HepG2 (cell line): ENCODE results near the gene KCTD13. TPM values are rescaled to one million over a fixed set of nuclear protein-coding genes. Genes with fewer than 3 reads are reported as not detected.

ENCODE experiments used
- ATAC-seq: fragments of 200-7000 bp; cut with Tn5 transposase; 3 replicates; pipeline ENCODE4 v1.9.1; 2020; ENCODE audit warnings: mild to moderate bottlenecking, moderate library complexity
- BruUV-seq: library from RNA; stranded (reverse); fragments of 400-500 nt; replicated peaks from 2 replicates; lab custom pipeline; 2021; lab: Mats Ljungman, UMichigan
- CTCF ChIA-PET: fragments of 300-600 bp; formaldehyde crosslinking; extraction: SDS; loops from one replicate; lab custom pipeline; 2021; ENCODE audit warnings: low total read pairs, inconsistent platforms, low intra/inter-chr PET ratio; lab: Yijun Ruan, JAX
- POLR2A ChIA-PET: fragments of 350-600 bp; sonication (Branson Sonifier 250); formaldehyde crosslinking; loops from one replicate; lab custom pipeline; 2020; ENCODE audit warnings: antibody characterized with exemption, inconsistent platforms; lab: Yijun Ruan, JAX
- DNase-seq: peaks from one replicate; pipeline ENCODE4 v3.0.0-alpha.2; 2015; ENCODE audit warnings: low spot score
- FAIRE-seq: peaks from 3 replicates; lab custom pipeline; 2011; peaks lifted over from hg19 to GRCh38; lab: Jason Lieb, UNC
- H2AFZ ChIP-seq: one replicate; pipeline ENCODE4 v1.6.1; 2011; ENCODE audit warnings: low read length, inconsistent platforms
- H3K27ac ChIP-seq: fragments of 300-600 bp; 3 replicates; pipeline ENCODE4 v1.8.0; 2011; ENCODE audit warnings: mixed run types, mild to moderate bottlenecking, mixed read lengths, low read length, inconsistent platforms; ENCODE audit not compliant: insufficient read depth; ENCODE audit errors: extremely low read length
- H3K27me3 ChIP-seq, 2 experiments: fragments of 200-600 bp in 1 of 2; 2 replicates in 1 of 2; 3 replicates in 1 of 2; pipeline versions ENCODE4 v1.6.0 to v1.8.0; 2011; ENCODE audit warnings: low read length in 2 of 2, mild to moderate bottlenecking in 2 of 2, moderate library complexity in 2 of 2, inconsistent platforms in 1 of 2; ENCODE audit not compliant: insufficient read depth in 2 of 2, control insufficient read depth in 1 of 2
- H3K36me3 ChIP-seq, 2 experiments: fragments of 200-600 bp in 1 of 2; replicated peaks in 1 of 2; 2 replicates in 1 of 2; 3 replicates in 1 of 2; pipeline versions ENCODE4 v1.5.1 to v1.8.0; 2011; ENCODE audit warnings: low read length in 2 of 2, inconsistent platforms in 1 of 2; ENCODE audit not compliant: insufficient read depth in 2 of 2, control insufficient read depth in 1 of 2
- H3K4me1 ChIP-seq: 2 replicates; pipeline ENCODE4 v1.5.1; 2012; ENCODE audit warnings: low read length, inconsistent platforms; ENCODE audit not compliant: insufficient read depth
- H3K4me2 ChIP-seq: 2 replicates; pipeline ENCODE4 v1.6.0; 2011; ENCODE audit warnings: low read depth, low read length, inconsistent platforms
- H3K4me3 ChIP-seq, 3 experiments: fragments of 200-600 bp in 1 of 3; sonication (generic), shearing (Covaris generic) in 1 of 3; replicated peaks in 1 of 3; 2 replicates each; pipeline ENCODE4 v1.5.1; 2011 to 2016; ENCODE audit warnings: low read length in 3 of 3, inconsistent platforms in 2 of 3, low read depth in 2 of 3, mild to moderate bottlenecking in 2 of 3, control low read depth in 1 of 3, mixed read lengths in 1 of 3; ENCODE audit not compliant: insufficient read depth in 1 of 3
- H3K79me2 ChIP-seq: one replicate; pipeline ENCODE4 v1.6.1; 2011; ENCODE audit warnings: low read length, inconsistent platforms; ENCODE audit not compliant: insufficient read depth
- H3K9ac ChIP-seq: 2 replicates; pipeline ENCODE4 v1.6.0; 2011; ENCODE audit warnings: mild to moderate bottlenecking, low read depth, low read length, inconsistent platforms; ENCODE audit not compliant: insufficient read depth
- H3K9me3 ChIP-seq: 2 replicates; pipeline ENCODE4 v1.5.1; 2012; ENCODE audit warnings: mild to moderate bottlenecking, low read length
- H4K20me1 ChIP-seq: 2 replicates; pipeline ENCODE4 v1.6.0; 2011; ENCODE audit warnings: inconsistent platforms, mild to moderate bottlenecking, low read length, moderate library complexity; ENCODE audit not compliant: insufficient read depth
- ASH2L ChIP-seq: fragments of 300-600, 200-600 bp; sonication (generic); IDR thresholded peaks from 2 replicates; pipeline ENCODE4 v1.7.0; 2017; ENCODE audit warnings: low read depth, mild to moderate bottlenecking, moderate library complexity, mixed read lengths, low read length; ENCODE audit not compliant: insufficient read length
- GABPA ChIP-seq, 2 experiments: IDR thresholded peaks; 2 replicates each; pipeline ENCODE4 v1.6.1; 2011 to 2016; ENCODE audit warnings: low read depth in 2 of 2, low read length in 1 of 2, missing biosample characterization in 1 of 2, missing genetic modification characterization in 1 of 2
- GFI1 ChIP-seq: sonication (generic); formaldehyde crosslinking; IDR thresholded peaks from 2 replicates; pipeline ENCODE4 v1.5.0; 2020; ENCODE audit warnings: missing genetic modification reagents, mild to moderate bottlenecking, borderline replicate concordance
- GMEB2 ChIP-seq: IDR thresholded peaks from 2 replicates; pipeline ENCODE4 v1.6.1; 2016; ENCODE audit warnings: missing biosample characterization, missing genetic modification reagents, low read depth
- GTF3A ChIP-seq: sonication (generic); formaldehyde crosslinking; conservative IDR thresholded peaks from 2 replicates; pipeline ENCODE4 v1.4.0; 2020; ENCODE audit warnings: mild to moderate bottlenecking, missing genetic modification reagents
- MAX ChIP-seq: IDR thresholded peaks from 2 replicates; pipeline ENCODE4 v1.6.1; 2012; ENCODE audit warnings: inconsistent platforms
- MAZ ChIP-seq, 2 experiments: sonication (generic) in 1 of 2; formaldehyde crosslinking in 1 of 2; IDR thresholded peaks; 2 replicates each; pipeline versions ENCODE4 v1.5.0 to v1.6.1; 2012 to 2020; ENCODE audit warnings: low read depth in 2 of 2, mild to moderate bottlenecking in 2 of 2, borderline replicate concordance in 1 of 2, improper control_type of control experiment in 1 of 2, low read length in 1 of 2, missing genetic modification reagents in 1 of 2, moderate library complexity in 1 of 2
- NPAS2 ChIP-seq: sonication (generic); formaldehyde crosslinking; IDR thresholded peaks from 2 replicates; pipeline ENCODE4 v1.8.0; 2022; ENCODE audit warnings: mild to moderate bottlenecking, missing genetic modification reagents, borderline replicate concordance
- RELA ChIP-seq: sonication (generic); formaldehyde crosslinking; IDR thresholded peaks from 2 replicates; pipeline ENCODE4 v1.4.0; 2020; ENCODE audit warnings: missing genetic modification reagents
- SP5 ChIP-seq: IDR thresholded peaks from 2 replicates; pipeline ENCODE4 v1.6.1; 2016; ENCODE audit warnings: low read depth, borderline replicate concordance
- TERF1 ChIP-seq: sonication (generic); formaldehyde crosslinking; IDR thresholded peaks from 2 replicates; pipeline ENCODE4 v1.8.0; 2022; ENCODE audit warnings: mild to moderate bottlenecking, missing genetic modification reagents, moderate library complexity
- ZNF883 ChIP-seq: sonication (generic); formaldehyde crosslinking; IDR thresholded peaks from 2 replicates; pipeline ENCODE4 v1.5.1; 2020; ENCODE audit warnings: mild to moderate bottlenecking, missing genetic modification reagents; ENCODE audit errors: not compliant biosample characterization
- WGBS: methylation state at CpG from one replicate; pipeline ENCODE4 v1.1.6; 2017; ENCODE audit warnings: low lambda C conversion rate; 5-methylcytosine and 5-hydroxymethylcytosine counted together
- in situ Hi-C: cut with HindIII; loops from 2 replicates; pipeline ENCODE4 v1.10.0; 2017; ENCODE audit warnings: low pct_unique_long_range_greater_than_20kb; ENCODE audit not compliant: extremely low pct_ligation_motif_present
- intact Hi-C: fragments of 100-400 bp; cut with micrococcal nuclease; formaldehyde crosslinking; loops from one replicate; pipeline ENCODE4 v1.10.0; 2022; ENCODE audit not compliant: unreplicated experiment
- polyA plus RNA-seq, 8 experiments: library from polyadenylated mRNA; depleted of rRNA in 3 of 8; stranded (reverse) in 7 of 8; unstranded in 1 of 8; fragments of >200 nt; fragmentation: Illumina TruSeq in 4 of 8; extraction: Trizol in 4 of 8; gene quantifications; 2 replicates each; pipeline versions ENCODE4 v1.2.1 to v1.2.3, GENCODE V29; 2011 to 2016; ENCODE audit warnings: low read depth in 4 of 8, missing spikeins in 1 of 8, mixed read lengths in 1 of 8; ENCODE audit not compliant: insufficient read depth in 1 of 8
- total RNA-seq, 5 experiments: library from RNA; depleted of rRNA; stranded (reverse); fragments of >200 nt; fragmentation: Illumina TruSeq; extraction: Trizol; gene quantifications; 2 replicates each; pipeline ENCODE4 v1.2.3, GENCODE V29; 2016; ENCODE audit warnings: low read depth in 1 of 5

The KCTD13 gene
- total and polyA plus RNA-seq, 2 of the 13 experiments (the other 11 are each of a cell fraction or from before 2014, with no cell fraction given): 6.3 to 14.7 TPM

- POLR2A ChIA-PET: no interaction called here
Measured at GRCh38 chr16:29860218-29860617, 65.8 kb downstream of the KCTD13 start.

More at GRCh38 chr16:29860218-29860617, 65.8 kb downstream of the KCTD13 start:
- H3K27me3 ChIP-seq: no peaks in the 10 kb centered on the region; a peak in 1 of 5 replicates
- BruUV-seq: no TSS peak
- H4K20me1 ChIP-seq: no peaks in the 10 kb centered on the region; the same call in 1 of the 2 replicates
- no peak overlapping the region for H3K4me3 ChIP-seq
- H3K9me3 ChIP-seq: no peaks in the 10 kb centered on the region
- peaks cover 6 to 13% of the 10 kb centered on the region in 2 experiments; a peak in 4 of 5 replicates for H3K36me3 ChIP-seq
- ATAC-seq (no peak), FAIRE-seq (no peak), DNase-seq (no peak)
- no peak overlapping the region for H3K27ac ChIP-seq
- H3K9ac ChIP-seq: no peak overlapping the region
- intact Hi-C loops (loop anchor here (5.0 kb wide), 1 partner anchor 33 kb away; no protein-coding TSS in a partner anchor), in situ Hi-C loops (loop anchor here (10.0 kb wide), 1 partner anchor 145 kb away; no protein-coding TSS in a partner anchor)
- no peak overlapping the region for H2AFZ ChIP-seq
- peaks cover 34% of the 10 kb centered on the region for H3K4me1 ChIP-seq
- TF ChIP-seq MAZ (IDR thresholded peaks at IDR 0.05; ENCODE audit: borderline replicate concordance, low read depth, low read length) (no peak), MAZ (CRISPR knock-in tag; IDR thresholded peaks at IDR 0.05; ENCODE audit: low read depth) (no peak), GMEB2 (no peak), ASH2L (no peak), NPAS2 (no peak), TERF1 (no peak), GFI1 (CRISPR knock-in tag) (no peak), GTF3A (CRISPR knock-in tag) (no peak), RELA (CRISPR knock-in tag) (no peak), GABPA (IDR thresholded peaks at IDR 0.05; ENCODE audit: low read depth, low read length) (no peak), GABPA (CRISPR knock-in tag; IDR thresholded peaks at IDR 0.05; ENCODE audit: low read depth) (no peak), MAX (no peak), ZNF883 (no peak), SP5 (CRISPR knock-in tag) (no peak)
- H3K4me2 ChIP-seq: no peak overlapping the region
- 97% methylated on average over 9 of the region's 9 CpGs for WGBS
- peaks cover 13% of the 10 kb centered on the region for H3K79me2 ChIP-seq
- CTCF ChIA-PET: no interaction called here
